B cell (primary cell): ENCODE measurements around the gene GRB14. TPM values are rescaled to one million over a fixed set of nuclear protein-coding genes. Genes with fewer than 3 reads are reported as not detected.

Experiments
- ATAC-seq: fragments of 200-7000 bp; cut with Tn5 transposase; one replicate; pipeline ENCODE4 v1.10.0; 2021; ENCODE audit warnings: low read depth, mild to moderate bottlenecking, moderate number of reproducible peaks, moderate library complexity
- CTCF ChIA-PET: fragments of 350-600 bp; sonication (Branson Sonifier 250); formaldehyde crosslinking; loops from one replicate; lab custom pipeline; 2021; ENCODE audit warnings: antibody characterized with exemption, inconsistent platforms; lab: Charles Lee
- POLR2A ChIA-PET: fragments of 350-600 bp; sonication (Branson Sonifier 250); formaldehyde crosslinking; loops from one replicate; lab custom pipeline; 2021; ENCODE audit warnings: antibody characterized with exemption; lab: Charles Lee
- DNase-seq: peaks from one replicate; pipeline ENCODE4 v3.0.0; 2013
- H2AFZ ChIP-seq: 2 replicates; pipeline ENCODE4 v1.6.1; 2012; ENCODE audit warnings: mild to moderate bottlenecking, low read depth, low read length; ENCODE audit not compliant: insufficient read depth, poor library complexity, severe bottlenecking
- H3K27ac ChIP-seq, 2 donors: 1 replicate in 1 of 2; 2 replicates in 1 of 2; pipeline ENCODE4 v1.5.1; 2012 to 2013; ENCODE audit warnings: low read length in 2 of 2, mild to moderate bottlenecking in 2 of 2, moderate library complexity in 1 of 2
- H3K27me3 ChIP-seq, 4 experiments: fragments of 200-600 bp in 1 of 4; sonication (generic) in 1 of 4; replicated peaks in 1 of 4; 1 replicate in 2 of 4; 2 replicates in 2 of 4; pipeline versions ENCODE4 v1.6.1 to v1.7.0; 2013 to 2016; ENCODE audit warnings: low read length in 3 of 4, mild to moderate bottlenecking in 2 of 4, mixed read lengths in 1 of 4, moderate library complexity in 1 of 4; ENCODE audit not compliant: insufficient read depth in 4 of 4, control insufficient read depth in 3 of 4; ENCODE audit errors: control extremely low read depth in 1 of 4
- H3K36me3 ChIP-seq, 2 experiments: replicated peaks in 1 of 2; 1 replicate in 1 of 2; 2 replicates in 1 of 2; pipeline versions ENCODE4 v1.6.1 to v1.7.1; 2013; ENCODE audit warnings: low read length in 1 of 2; ENCODE audit not compliant: insufficient read depth in 2 of 2, control insufficient read depth in 1 of 2; ENCODE audit errors: control extremely low read depth in 1 of 2, extremely low read depth in 1 of 2
- H3K4me1 ChIP-seq, 2 donors: fragments of 200-600 bp in 1 of 2; sonication (generic) in 1 of 2; 1 replicate in 1 of 2; 2 replicates in 1 of 2; pipeline versions ENCODE4 v1.5.1 to v1.6.1; 2013 to 2017; ENCODE audit warnings: low read length in 2 of 2; ENCODE audit not compliant: control insufficient read depth in 2 of 2, insufficient read depth in 2 of 2
- H3K4me2 ChIP-seq: replicated peaks from 2 replicates; pipeline ENCODE3; 2012; ENCODE audit warnings: mild to moderate bottlenecking, low read depth, low read length; ENCODE audit not compliant: poor library complexity, severe bottlenecking
- H3K4me3 ChIP-seq, 5 experiments: fragments of 200-600 bp in 1 of 5; sonication (generic) in 1 of 5; 1 replicate in 3 of 5; 2 replicates in 2 of 5; pipeline versions ENCODE4 v1.5.1 to v1.7.0; 2011 to 2016; ENCODE audit warnings: low read length in 4 of 5, mild to moderate bottlenecking in 4 of 5, low read depth in 2 of 5, control low read depth in 1 of 5, moderate library complexity in 1 of 5; ENCODE audit not compliant: insufficient read depth in 1 of 5; ENCODE audit errors: control extremely low read depth in 1 of 5, extremely low read depth in 1 of 5
- H3K79me2 ChIP-seq: fragments of 200-600 bp; sonication (generic); one replicate; pipeline ENCODE4 v1.6.0; 2016; ENCODE audit warnings: low read length; ENCODE audit not compliant: control insufficient read depth, insufficient read depth
- H3K9ac ChIP-seq: fragments of 200-600 bp; sonication (generic); 2 replicates; pipeline ENCODE4 v1.6.1; 2017; ENCODE audit warnings: mild to moderate bottlenecking, low read length, moderate library complexity
- H3K9me3 ChIP-seq, 3 donors: one replicate each; pipeline versions ENCODE4 v1.6.1 to v1.7.1; 2013; ENCODE audit warnings: low read length in 2 of 3; ENCODE audit not compliant: control insufficient read depth in 2 of 3, insufficient read depth in 1 of 3; ENCODE audit errors: control extremely low read depth in 1 of 3
- H4K20me1 ChIP-seq: 2 replicates; pipeline ENCODE4 v1.6.0; 2012; ENCODE audit warnings: mild to moderate bottlenecking, low read length; ENCODE audit not compliant: insufficient read depth, control insufficient read depth, poor library complexity, severe bottlenecking
- H3K27ac Mint-ChIP-seq: one replicate; pipeline ENCODE4 v1.8.0; 2021; ENCODE audit warnings: mixed read lengths
- H3K27me3 Mint-ChIP-seq: one replicate; pipeline ENCODE4 v1.8.0; 2021; ENCODE audit warnings: mixed read lengths
- H3K4me1 Mint-ChIP-seq: one replicate; pipeline ENCODE4 v1.8.0; 2021; ENCODE audit warnings: mixed read lengths
- H3K4me3 Mint-ChIP-seq: one replicate; pipeline ENCODE4 v1.8.0; 2021; ENCODE audit warnings: mixed read lengths
- H3K9me3 Mint-ChIP-seq: one replicate; pipeline ENCODE4 v1.8.0; 2022; ENCODE audit warnings: mixed read lengths; ENCODE audit not compliant: insufficient read depth
- CTCF ChIP-seq: fragments of 200-600 bp; IDR thresholded peaks from one replicate; pipeline ENCODE4 v1.8.0; 2022; ENCODE audit warnings: antibody characterized with exemption, mild to moderate bottlenecking
- EZH2 ChIP-seq: IDR thresholded peaks from 2 replicates; pipeline ENCODE4 v1.6.1; 2012; ENCODE audit warnings: borderline replicate concordance, low read depth, mild to moderate bottlenecking, moderate library complexity, low read length; ENCODE audit not compliant: insufficient read depth, poor library complexity, severe bottlenecking
- WGBS: methylation state at CpG from one replicate; pipeline ENCODE4 v1.1.5; 2013; ENCODE audit warnings: missing lambda C conversion rate; ENCODE audit not compliant: insufficient coverage; 5-methylcytosine and 5-hydroxymethylcytosine counted together
- intact Hi-C: fragments of 100-400 bp; cut with micrococcal nuclease; formaldehyde crosslinking; loops from one replicate; pipeline ENCODE4 v1.10.0; 2022
- polyA plus RNA-seq: library from polyadenylated mRNA; depleted of rRNA; stranded (reverse); fragments of >200 nt; gene quantifications from 2 replicates; pipeline ENCODE4 v1.2.3, GENCODE V29; 2012
- total RNA-seq, 2 donors: library from RNA; stranded (reverse); fragments of 120-200 nt in 1 of 2; gene quantifications; 1 replicate in 1 of 2; 2 replicates in 1 of 2; pipeline versions ENCODE4 v1.2.3 to v1.2.4, GENCODE V29; 2013 to 2022

GRB14 gene
- total and polyA plus RNA-seq, 2 donors (not counting 1 experiment from before 2014, with no cell fraction given): not detected

- no peak for TF ChIP-seq EZH2
- no peak for TF ChIP-seq CTCF
- H3K27ac ChIP-seq: no peak overlapping the region
- Mint-ChIP-seq H3K4me3 (no peak overlapping the region), H3K9me3 (no peaks in the 10 kb centered on the region), H3K27ac (no peak overlapping the region), H3K4me1 (no peaks in the 10 kb centered on the region), H3K27me3 (no peaks in the 10 kb centered on the region)
- H3K4me1 ChIP-seq: no peaks in the 10 kb centered on the region
- no peaks in the 10 kb centered on the region for H4K20me1 ChIP-seq
- no peak overlapping the region for H3K4me2 ChIP-seq
- no peak for ATAC-seq
- DNase-seq: no peak
- intact Hi-C loops: no loop called here
- H3K9ac ChIP-seq: no peak overlapping the region
- ChIA-PET POLR2A (no interaction called here), CTCF (no interaction called here)
- no peaks in the 10 kb centered on the region for H3K9me3 ChIP-seq
- no peak overlapping the region for H2AFZ ChIP-seq
- no peak overlapping the region for H3K4me3 ChIP-seq
- 89% methylated on average over 3 of the region's 5 CpGs for WGBS
- no peaks in the 10 kb centered on the region for H3K79me2 ChIP-seq
- no peaks in the 10 kb centered on the region for H3K36me3 ChIP-seq
- H3K27me3 ChIP-seq: no peaks in the 10 kb centered on the region
Measured at GRCh38 chr2:164449706-164450105, 171.6 kb downstream of the GRB14 start.

GRCh38 chr2:164447660-164448059, 173.6 kb downstream of the GRB14 start:
- ATAC-seq: no peak
- Histone ChIP-seq H3K79me2 (no peaks in the 10 kb centered on the region), H3K27ac (no peak overlapping the region), H2AFZ (no peak overlapping the region), H4K20me1 (no peaks in the 10 kb centered on the region), H3K27me3 (no peaks in the 10 kb centered on the region), H3K4me1 (no peaks in the 10 kb centered on the region), H3K4me3 (no peak overlapping the region), H3K9ac (no peak overlapping the region), H3K9me3 (no peaks in the 10 kb centered on the region), H3K36me3 (no peaks in the 10 kb centered on the region), H3K4me2 (no peak overlapping the region)
- H3K4me1 Mint-ChIP-seq: no peaks in the 10 kb centered on the region
- CTCF ChIA-PET: no interaction called here
- H3K9me3 Mint-ChIP-seq: no peaks in the 10 kb centered on the region
- 100% methylated on average over 1 of the region's 5 CpGs for WGBS
- no peak overlapping the region for H3K27ac Mint-ChIP-seq
- no peak for DNase-seq
- no peak for TF ChIP-seq EZH2
- no peak for TF ChIP-seq CTCF
- no peak overlapping the region for H3K4me3 Mint-ChIP-seq
- H3K27me3 Mint-ChIP-seq: no peaks in the 10 kb centered on the region
- POLR2A ChIA-PET: no interaction called here
- intact Hi-C loops: no loop called here

Other genes with a start within 250 kb of the GRB14 start
- gene COBLL1, start 220.3 kb upstream of the GRB14 start, total RNA-seq: 234 TPM in 2 replicates
- gene COBLL1, start 220.3 kb upstream of the GRB14 start, polyA plus RNA-seq: 29.0 and 45.1 TPM in 2 replicates